GM12801 (cell line): Measurements from ENCODE around the gene HES2.

Source experiments
- TF ChIP-seq, protein P1 (sequence below): IDR thresholded peaks from one replicate; pipeline ENCODE4 v1.5.1; 2011; ENCODE audit warnings: control low read depth; ENCODE audit not compliant: insufficient read length; ENCODE audit errors: extremely low read depth

HES2 gene

DNA sequence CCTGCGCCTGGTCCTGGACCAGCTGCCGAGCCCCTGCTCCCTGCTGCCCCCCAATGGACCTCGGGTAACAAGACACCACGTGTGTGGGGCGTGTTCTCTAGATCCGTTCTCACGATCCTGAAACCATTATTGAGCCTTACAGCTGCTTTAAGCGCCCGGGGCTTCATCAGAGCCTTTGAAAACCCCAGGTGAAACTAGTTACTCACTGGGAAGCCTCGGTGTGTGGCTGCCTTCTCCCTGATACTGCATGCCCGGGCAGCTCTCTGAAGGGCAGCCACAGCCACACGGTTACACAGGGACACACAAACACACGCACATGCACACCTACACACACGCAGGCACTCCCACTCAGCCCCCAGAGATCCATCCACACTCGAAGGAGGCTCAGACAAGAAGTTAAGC is 5.3 kb downstream of the HES2 start:
- TF ChIP-seq, protein P1, sequence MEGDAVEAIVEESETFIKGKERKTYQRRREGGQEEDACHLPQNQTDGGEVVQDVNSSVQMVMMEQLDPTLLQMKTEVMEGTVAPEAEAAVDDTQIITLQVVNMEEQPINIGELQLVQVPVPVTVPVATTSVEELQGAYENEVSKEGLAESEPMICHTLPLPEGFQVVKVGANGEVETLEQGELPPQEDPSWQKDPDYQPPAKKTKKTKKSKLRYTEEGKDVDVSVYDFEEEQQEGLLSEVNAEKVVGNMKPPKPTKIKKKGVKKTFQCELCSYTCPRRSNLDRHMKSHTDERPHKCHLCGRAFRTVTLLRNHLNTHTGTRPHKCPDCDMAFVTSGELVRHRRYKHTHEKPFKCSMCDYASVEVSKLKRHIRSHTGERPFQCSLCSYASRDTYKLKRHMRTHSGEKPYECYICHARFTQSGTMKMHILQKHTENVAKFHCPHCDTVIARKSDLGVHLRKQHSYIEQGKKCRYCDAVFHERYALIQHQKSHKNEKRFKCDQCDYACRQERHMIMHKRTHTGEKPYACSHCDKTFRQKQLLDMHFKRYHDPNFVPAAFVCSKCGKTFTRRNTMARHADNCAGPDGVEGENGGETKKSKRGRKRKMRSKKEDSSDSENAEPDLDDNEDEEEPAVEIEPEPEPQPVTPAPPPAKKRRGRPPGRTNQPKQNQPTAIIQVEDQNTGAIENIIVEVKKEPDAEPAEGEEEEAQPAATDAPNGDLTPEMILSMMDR = no peak

DNA sequence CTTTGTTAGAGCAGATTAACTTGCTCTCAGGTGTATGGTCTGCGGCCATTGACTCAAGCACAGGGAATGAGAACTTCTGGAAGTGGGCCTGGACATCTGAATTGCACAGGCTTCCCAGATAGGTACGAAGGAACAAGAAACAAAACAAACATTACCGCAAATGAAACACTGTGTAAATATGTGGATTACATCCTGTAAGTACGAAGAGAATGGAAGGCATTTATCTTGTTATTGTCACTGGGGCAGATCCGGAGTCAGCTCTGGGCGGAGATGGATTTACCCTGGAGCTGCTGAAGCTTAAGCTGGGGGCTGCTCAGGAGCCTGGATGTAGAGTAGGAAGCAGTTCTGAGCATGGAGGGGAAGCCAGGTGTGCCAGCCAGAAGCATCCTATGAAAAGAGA is 6.8 kb downstream of the HES2 start:
- TF ChIP-seq, protein P1 = no peak

DNA sequence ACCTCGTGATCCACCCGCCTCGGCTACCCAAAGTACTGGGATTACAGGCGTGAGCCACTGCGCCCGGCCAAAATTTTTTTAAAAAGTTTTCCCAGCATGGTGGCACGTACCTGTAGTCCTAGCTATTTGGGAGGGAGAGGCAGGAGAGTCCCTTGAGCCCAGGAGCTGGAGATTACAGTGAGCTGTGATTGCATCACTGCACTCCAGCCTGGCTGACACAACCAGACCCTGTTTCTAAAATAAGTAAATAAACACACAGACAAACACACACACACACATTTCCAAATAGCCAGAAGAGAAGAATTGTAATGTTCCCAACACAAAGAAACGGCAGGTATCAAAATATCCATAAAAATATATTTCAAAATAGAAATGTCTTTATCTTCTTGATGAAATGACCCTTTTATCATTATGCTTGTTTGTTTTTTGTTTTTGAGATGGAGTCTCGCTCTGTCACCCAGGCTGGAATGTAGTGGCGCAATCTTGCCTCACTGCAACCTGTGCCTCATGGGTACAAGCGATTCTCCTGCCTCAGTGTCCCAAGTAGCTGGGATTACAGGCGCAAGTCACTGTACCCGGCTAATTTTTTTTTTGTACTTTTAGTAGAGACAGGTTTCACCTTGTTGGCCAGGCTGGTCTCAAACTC is 9.3 kb downstream of the HES2 start:
- TF ChIP-seq, protein P1 = no peak

DNA sequence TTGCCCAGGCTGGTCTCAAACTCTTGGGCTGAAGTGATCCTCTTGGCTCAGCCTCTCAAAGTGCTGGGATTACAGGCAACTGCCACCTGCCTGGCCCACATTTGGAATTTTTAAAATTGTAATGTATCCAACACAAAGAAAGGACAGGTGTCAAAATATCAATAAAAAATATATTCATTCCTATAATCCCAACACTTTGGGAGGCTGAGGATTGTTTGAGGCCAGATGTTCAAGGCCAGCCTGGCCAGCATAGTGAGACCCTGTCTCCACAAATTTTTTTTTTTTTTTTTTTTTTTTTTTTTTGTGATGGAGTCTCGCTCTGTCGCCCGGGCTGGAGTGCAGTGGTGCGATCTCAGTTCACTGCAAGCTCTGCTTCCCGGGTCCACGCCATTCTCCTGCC is 10.0 kb downstream of the HES2 start:
- TF ChIP-seq, protein P1 = no peak

DNA sequence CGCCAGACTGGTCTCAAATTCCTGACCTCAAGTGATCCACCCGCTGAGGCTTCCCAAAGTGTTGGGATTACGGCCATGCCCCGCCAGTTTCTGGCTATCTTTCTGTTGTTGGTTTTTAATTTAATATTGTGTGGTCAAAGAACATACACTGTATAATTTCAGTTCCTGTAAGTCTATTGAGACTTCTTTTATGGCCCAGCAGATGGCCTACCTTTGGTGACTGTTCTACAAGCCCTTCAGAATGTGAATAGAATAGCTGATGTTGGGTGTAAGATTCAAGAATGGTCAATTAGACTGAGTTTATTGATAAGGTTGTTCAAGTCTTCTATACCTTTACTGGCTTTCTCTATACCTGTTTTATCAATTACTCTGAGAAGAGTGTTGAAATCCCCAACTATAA is 10.7 kb downstream of the HES2 start:
- TF ChIP-seq, protein P1 = no peak

DNA sequence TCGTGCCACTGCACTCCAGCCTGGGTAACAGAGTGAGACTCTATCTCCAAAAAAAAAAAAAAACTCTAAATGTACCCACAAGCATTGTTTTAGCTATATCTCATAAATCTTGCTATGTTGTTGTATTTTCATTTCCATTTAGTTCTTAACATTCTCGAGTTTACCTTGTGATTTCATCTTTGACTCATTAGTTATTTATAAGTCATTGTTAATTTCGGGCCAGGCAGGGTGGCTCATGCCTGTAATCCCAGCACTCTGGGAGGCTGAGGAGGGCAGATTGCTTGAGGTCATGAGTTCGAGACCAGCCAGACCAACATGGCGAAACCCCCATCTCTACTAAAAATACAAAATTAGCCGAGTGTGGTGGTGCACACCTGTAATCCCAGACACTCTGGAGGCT is 11.7 kb downstream of the HES2 start:
- TF ChIP-seq, protein P1 = no peak

DNA sequence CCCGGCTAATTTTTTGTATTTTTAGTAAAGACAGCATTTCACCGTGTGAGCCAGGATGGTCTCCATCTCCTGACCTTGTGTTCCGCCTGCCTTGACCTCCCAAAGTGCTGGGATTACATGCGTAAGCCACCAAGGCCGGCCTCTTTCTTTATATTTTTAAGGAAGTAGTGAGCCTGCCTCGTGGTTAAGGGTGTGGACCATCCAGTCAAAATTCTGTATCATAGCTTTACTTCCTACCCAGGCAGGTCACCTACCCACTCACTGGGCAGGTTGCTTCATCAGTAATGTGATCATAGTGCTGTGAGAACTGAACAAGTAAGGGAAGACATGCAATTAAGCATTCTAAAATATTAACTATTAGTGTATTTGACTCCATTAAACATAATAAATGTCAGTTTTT is 18.0 kb downstream of the HES2 start:
- TF ChIP-seq, protein P1 = no peak
